BLaER1 (cell line): Measurements from ENCODE around the gene ADGRL1.
"Not testable (repeated sequence)": the region's sequence is repeated elsewhere in the genome, so short reads cannot be mapped to it uniquely, and the experiment has no call there.

ENCODE experiments used
- H3K27ac ChIP-seq: shearing (Covaris generic); formaldehyde crosslinking; 2 replicates; pipeline ENCODE4 v1.8.1; 2022
- H3K27me3 ChIP-seq: shearing (Covaris generic); formaldehyde crosslinking; 2 replicates; pipeline ENCODE4 v1.8.1; 2022
- H3K36me3 ChIP-seq: shearing (Covaris generic); formaldehyde crosslinking; 2 replicates; pipeline ENCODE4 v1.8.1; 2022
- H3K4me1 ChIP-seq: shearing (Covaris generic); formaldehyde crosslinking; 2 replicates; pipeline ENCODE4 v1.8.1; 2022
- H3K4me2 ChIP-seq: shearing (Covaris generic); formaldehyde crosslinking; 2 replicates; pipeline ENCODE4 v1.8.1; 2022
- H3K4me3 ChIP-seq: shearing (Covaris generic); formaldehyde crosslinking; 2 replicates; pipeline ENCODE4 v1.8.1; 2022
- H3K9ac ChIP-seq: shearing (Covaris generic); formaldehyde crosslinking; 2 replicates; pipeline ENCODE4 v1.8.1; 2022
- H3K9me3 ChIP-seq: shearing (Covaris generic); formaldehyde crosslinking; 2 replicates; pipeline ENCODE4 v1.8.1; 2022
- H4K20me1 ChIP-seq: shearing (Covaris generic); formaldehyde crosslinking; 2 replicates; pipeline ENCODE4 v1.8.1; 2022
- Cebpa-rat ChIP-seq: shearing (Covaris generic); IDR thresholded peaks from 2 replicates; pipeline ENCODE4 v1.8.1; 2022

ADGRL1 gene

GRCh38 chr19:14197882-14198281 is 8.1 kb downstream of the ADGRL1 start:
- no peaks in the 10 kb centered on the region for H3K9me3 ChIP-seq
- H3K36me3 ChIP-seq = no peaks in the 10 kb centered on the region
- H3K4me2 ChIP-seq = no peak overlapping the region
- peaks cover 89% of the 10 kb centered on the region for H4K20me1 ChIP-seq
- no peak for TF ChIP-seq Cebpa-rat
- no peak overlapping the region for H3K4me3 ChIP-seq
- H3K9ac ChIP-seq = no peak overlapping the region
- H3K27me3 ChIP-seq = no peaks in the 10 kb centered on the region
- peaks cover 54% of the 10 kb centered on the region for H3K4me1 ChIP-seq
- H3K27ac ChIP-seq = no peak overlapping the region

- not testable (repeated sequence) for H3K9ac ChIP-seq, H3K4me2 ChIP-seq, H3K4me3 ChIP-seq, H3K27ac ChIP-seq, H3K27me3 ChIP-seq, H3K9me3 ChIP-seq, H3K36me3 ChIP-seq
- Histone ChIP-seq H4K20me1 (peaks cover 84% of the 10 kb centered on the region), H3K4me1 (peaks cover 53% of the 10 kb centered on the region)
Measured at GRCh38 chr19:14197288-14197687, 8.7 kb downstream of the ADGRL1 start.

- H3K9me3 ChIP-seq, H3K27me3 ChIP-seq, H3K27ac ChIP-seq, H3K4me3 ChIP-seq, H3K4me2 ChIP-seq, H3K9ac ChIP-seq, H3K36me3 ChIP-seq: not testable (repeated sequence)
- peaks cover 72% of the 10 kb centered on the region for H4K20me1 ChIP-seq
- H3K4me1 ChIP-seq = peaks cover 41% of the 10 kb centered on the region
Measured at GRCh38 chr19:14196105-14196504, 9.9 kb downstream of the ADGRL1 start.

- H3K27me3 ChIP-seq, H3K9ac ChIP-seq, H3K9me3 ChIP-seq, H3K36me3 ChIP-seq, H3K4me2 ChIP-seq, H3K4me3 ChIP-seq, H3K27ac ChIP-seq: not testable (repeated sequence)
- Histone ChIP-seq H3K4me1 (peaks cover 33% of the 10 kb centered on the region), H4K20me1 (peaks cover 64% of the 10 kb centered on the region)
Measured at GRCh38 chr19:14195216-14195615, 10.8 kb downstream of the ADGRL1 start.

GRCh38 chr19:14189415-14189814 is 16.6 kb downstream of the ADGRL1 start:
- 0 out of 2 replicates have a peak, but pooled peaks cover 5% of the 10 kb centered on the region for H3K36me3 ChIP-seq

GRCh38 chr19:14188086-14188485 is 17.9 kb downstream of the ADGRL1 start:
- H3K4me2 ChIP-seq = peak overlapping the region; percentile 58
- not testable (repeated sequence) for H3K27ac ChIP-seq, H3K36me3 ChIP-seq, H3K9ac ChIP-seq, H3K4me3 ChIP-seq, H3K9me3 ChIP-seq, H3K27me3 ChIP-seq
- peaks cover 60% of the 10 kb centered on the region for H3K4me1 ChIP-seq
- H4K20me1 ChIP-seq = peaks cover 42% of the 10 kb centered on the region

More at GRCh38 chr19:14189415-14189814, 16.6 kb downstream of the ADGRL1 start:
- no peak overlapping the region for H3K9ac ChIP-seq
- peaks cover 59% of the 10 kb centered on the region for H3K4me1 ChIP-seq
- peaks cover 41% of the 10 kb centered on the region for H4K20me1 ChIP-seq
- H3K9me3 ChIP-seq = no peaks in the 10 kb centered on the region
- H3K4me2 ChIP-seq = no peak overlapping the region
- H3K27ac ChIP-seq = no peak overlapping the region
- H3K4me3 ChIP-seq = no peak overlapping the region
- TF ChIP-seq Cebpa-rat = no peak
- H3K27me3 ChIP-seq = no peaks in the 10 kb centered on the region

GRCh38 chr19:14187561-14187960 is 18.4 kb downstream of the ADGRL1 start:
- no peak for TF ChIP-seq Cebpa-rat

GRCh38 chr19:14186684-14187083 is 19.3 kb downstream of the ADGRL1 start:
- not testable (repeated sequence) for H3K27ac ChIP-seq, H3K9me3 ChIP-seq, H3K27me3 ChIP-seq, H3K9ac ChIP-seq, H3K36me3 ChIP-seq, H3K4me3 ChIP-seq
- Histone ChIP-seq H3K4me1 (peaks cover 67% of the 10 kb centered on the region), H3K4me2 (0 out of 2 replicates have a peak overlapping the region, but pooled peaks have one; percentile 58), H4K20me1 (peaks cover 46% of the 10 kb centered on the region)

More at GRCh38 chr19:14187561-14187960, 18.4 kb downstream of the ADGRL1 start:
- Histone ChIP-seq H3K4me3 (no peak overlapping the region), H4K20me1 (peaks cover 39% of the 10 kb centered on the region), H3K27me3 (no peaks in the 10 kb centered on the region), H3K27ac (0 out of 2 replicates have a peak overlapping the region, but pooled peaks have one; percentile 14), H3K4me2 (peak overlapping the region; percentile 58), H3K9ac (no peak overlapping the region), H3K4me1 (peaks cover 60% of the 10 kb centered on the region), H3K9me3 (no peaks in the 10 kb centered on the region), H3K36me3 (0 out of 2 replicates have a peak, but pooled peaks cover 5% of the 10 kb centered on the region)

- not testable (repeated sequence) for H3K36me3 ChIP-seq, H3K4me3 ChIP-seq, H3K27me3 ChIP-seq, H3K9me3 ChIP-seq, H3K27ac ChIP-seq
- Histone ChIP-seq H4K20me1 (peaks cover 48% of the 10 kb centered on the region), H3K4me2 (peak overlapping the region; percentile 93; the same call in 1 of the 2 replicates), H3K9ac (peak overlapping the region; percentile 48; the same call in 1 of the 2 replicates), H3K4me1 (peaks cover 73% of the 10 kb centered on the region)
Measured at GRCh38 chr19:14185691-14186090, 20.3 kb downstream of the ADGRL1 start.

- no peak for TF ChIP-seq Cebpa-rat
Measured at GRCh38 chr19:14185158-14185557, 20.8 kb downstream of the ADGRL1 start.

GRCh38 chr19:14183741-14184350 is 22.1 kb downstream of the ADGRL1 start:
- peak overlapping the region; percentile 93 for H3K4me2 ChIP-seq
- peaks cover 48% of the 10 kb centered on the region for H4K20me1 ChIP-seq
- no peaks in the 10 kb centered on the region for H3K9me3 ChIP-seq
- H3K36me3 ChIP-seq = no peaks in the 10 kb centered on the region
- 0 out of 2 replicates have a peak overlapping the region, but pooled peaks have one; percentile 53 for H3K9ac ChIP-seq
- H3K27me3 ChIP-seq = no peaks in the 10 kb centered on the region
- TF ChIP-seq Cebpa-rat = no peak
- peak overlapping the region; percentile 76 for H3K27ac ChIP-seq
- H3K4me3 ChIP-seq = peak overlapping the region; percentile 22; the same call in 1 of the 2 replicates
- peaks cover 73% of the 10 kb centered on the region for H3K4me1 ChIP-seq

More at GRCh38 chr19:14185158-14185557, 20.8 kb downstream of the ADGRL1 start:
- Histone ChIP-seq H3K4me2 (peak overlapping the region; percentile 93), H3K4me3 (no peak overlapping the region), H4K20me1 (peaks cover 48% of the 10 kb centered on the region), H3K4me1 (peaks cover 73% of the 10 kb centered on the region), H3K27me3 (no peaks in the 10 kb centered on the region), H3K36me3 (0 out of 2 replicates have a peak, but pooled peaks cover 5% of the 10 kb centered on the region), H3K27ac (0 out of 2 replicates have a peak overlapping the region, but pooled peaks have one; percentile 27), H3K9ac (peak overlapping the region; percentile 48; the same call in 1 of the 2 replicates), H3K9me3 (no peaks in the 10 kb centered on the region)
